ENCODE results near the gene RMRP.
A peak's percentile ranks its signal among the peaks of the same experiment; 100 is the strongest.

RMRP gene

GRCh38 chr9:35657546-35658136 lies at the start of gene RMRP:
RMRP (minus strand) TSS chr9:35658019.
- DNase-seq (ENCODE audit: low read depth), result peak; percentile 78

DNA sequence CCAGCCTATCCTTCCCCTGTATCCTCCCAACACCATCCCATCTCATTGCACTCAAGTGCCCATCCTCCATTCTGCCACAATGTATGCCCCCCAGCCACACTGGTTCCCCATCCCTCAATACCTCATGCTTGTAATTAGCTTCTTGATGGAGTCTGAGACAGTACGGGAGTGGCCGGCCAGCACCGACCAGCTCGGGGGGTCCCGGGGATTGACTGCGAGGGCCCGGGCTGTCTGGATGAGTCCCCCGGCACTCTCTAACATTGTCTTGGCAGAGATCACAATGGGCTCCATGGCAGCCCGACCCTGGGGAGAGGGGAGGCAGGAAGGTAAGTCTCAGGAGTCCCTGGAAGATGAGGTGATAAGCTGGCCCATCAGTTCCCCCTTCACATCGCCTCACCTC lies 49.1 kb upstream of the RMRP start:
- no peak for DNase-seq (ENCODE audit: low read depth)

- no peak for DNase-seq (ENCODE audit: low read depth)
Measured at GRCh38 chr9:35705836-35706430, 48.1 kb upstream of the RMRP start.

- no peak for DNase-seq (ENCODE audit: low read depth)
Measured at GRCh38 chr9:35705372-35705771, 47.6 kb upstream of the RMRP start.

DNA sequence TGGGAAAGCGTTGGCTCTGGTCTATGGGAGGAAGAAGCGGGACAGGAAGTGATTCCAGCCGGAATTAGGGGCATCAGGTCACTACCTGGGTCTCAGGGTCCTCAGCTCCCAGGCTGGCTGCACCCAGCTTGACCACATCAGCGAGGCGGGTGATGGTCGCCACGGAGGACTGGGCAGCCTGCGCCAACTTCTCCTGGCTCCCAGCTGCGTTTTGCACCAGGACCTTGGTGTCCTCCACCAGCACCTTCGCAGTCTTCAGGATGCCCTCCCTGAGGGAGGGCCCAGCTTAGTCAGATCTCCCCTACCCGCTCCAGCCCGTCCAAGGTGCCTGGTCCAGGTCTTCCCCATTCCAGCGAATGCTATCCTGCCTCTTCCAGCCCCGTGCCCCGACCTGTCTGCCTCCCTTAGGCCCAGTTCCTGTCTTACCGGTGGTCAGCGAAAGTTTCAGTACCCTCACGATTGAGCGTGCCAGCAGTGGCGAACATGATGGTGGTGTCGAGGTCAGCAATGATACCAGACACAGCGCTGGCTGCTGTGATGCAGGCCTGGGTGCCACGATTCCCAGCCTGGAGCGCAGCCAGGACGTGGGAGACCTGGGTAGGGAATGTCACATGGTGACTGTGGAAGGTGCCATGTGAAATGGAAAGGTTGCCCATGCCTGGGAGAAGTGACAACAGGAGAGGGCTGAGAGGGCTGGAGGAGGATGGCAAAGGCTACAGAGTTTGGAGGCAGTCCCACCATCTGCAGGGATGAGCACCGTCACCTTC lies 46.3 kb upstream of the RMRP start:
- DNase-seq (ENCODE audit: low read depth), result no peak

DNA sequence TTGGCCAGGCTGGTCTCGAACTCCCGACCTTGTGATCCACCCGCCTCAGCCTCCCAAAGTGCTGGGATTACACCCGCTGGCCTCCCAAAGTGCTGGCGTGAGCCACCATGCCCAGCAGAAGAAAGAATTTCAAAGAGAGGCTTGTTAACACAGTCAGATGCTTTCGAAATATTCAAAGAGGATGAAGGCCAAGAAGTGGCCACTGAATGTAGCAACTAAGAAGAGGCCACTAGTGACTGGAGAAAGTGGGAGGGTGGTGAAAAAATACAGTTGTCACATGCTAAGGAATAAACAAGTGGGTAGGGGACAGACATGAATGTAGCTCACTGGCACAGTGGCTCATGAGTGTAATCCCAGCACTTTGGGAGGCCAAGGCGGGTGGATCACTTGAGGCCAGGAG lies 44.9 kb upstream of the RMRP start:
- DNase-seq (ENCODE audit: low read depth), result no peak

- DNase-seq (ENCODE audit: low read depth), result no peak
Measured at GRCh38 chr9:35700942-35701341, 43.1 kb upstream of the RMRP start.

DNA sequence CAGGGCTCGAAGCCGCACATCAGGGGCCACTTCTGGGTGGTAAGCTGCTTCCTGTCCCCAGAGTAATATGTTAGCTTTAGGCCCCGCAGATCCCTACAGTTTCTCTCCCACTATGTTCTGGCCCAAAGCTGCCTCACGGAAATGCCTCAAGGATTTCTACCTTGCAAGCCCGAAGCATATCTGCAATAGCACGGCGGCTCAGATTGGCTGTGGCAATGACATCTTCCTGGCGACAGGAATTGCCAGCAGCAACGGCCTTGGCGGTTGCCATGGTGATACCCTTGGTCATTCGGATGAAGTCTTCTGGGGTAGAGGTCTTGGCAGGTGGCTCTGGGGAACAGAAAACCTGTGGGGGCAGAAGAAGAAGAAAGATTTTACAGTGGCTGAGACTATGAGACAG lies 42.2 kb upstream of the RMRP start:
- DNase-seq (ENCODE audit: low read depth), result no peak

- DNase-seq (ENCODE audit: low read depth), result no peak
Measured at GRCh38 chr9:35698231-35698630, 40.4 kb upstream of the RMRP start.

- DNase-seq (ENCODE audit: low read depth), result no peak
Measured at GRCh38 chr9:35697486-35697885, 39.7 kb upstream of the RMRP start.

GRCh38 chr9:35696520-35697215 lies 38.8 kb upstream of the RMRP start:
- DNase-seq (ENCODE audit: low read depth), result peak; percentile 45

- no peak for DNase-seq (ENCODE audit: low read depth)
Measured at GRCh38 chr9:35695943-35696401, 38.2 kb upstream of the RMRP start.

- no peak for DNase-seq (ENCODE audit: low read depth)
Measured at GRCh38 chr9:35691757-35692301, 34.0 kb upstream of the RMRP start.

DNA sequence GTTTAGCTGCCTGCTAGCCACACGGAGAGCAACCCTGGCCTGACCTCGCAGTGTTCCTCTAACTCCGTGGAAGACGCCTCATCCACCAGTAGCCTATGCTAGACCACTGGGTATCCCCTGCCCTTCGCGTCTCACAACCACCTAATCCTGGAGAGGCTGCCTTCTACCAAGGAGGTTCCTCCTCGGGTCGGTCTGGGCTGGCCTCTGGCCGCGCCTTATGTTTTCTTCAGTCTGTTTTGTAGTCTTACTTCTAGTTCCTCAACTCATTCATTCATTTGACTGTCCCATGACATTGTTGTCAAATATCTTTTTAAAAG lies 33.5 kb upstream of the RMRP start:
- no peak for DNase-seq (ENCODE audit: low read depth)

DNA sequence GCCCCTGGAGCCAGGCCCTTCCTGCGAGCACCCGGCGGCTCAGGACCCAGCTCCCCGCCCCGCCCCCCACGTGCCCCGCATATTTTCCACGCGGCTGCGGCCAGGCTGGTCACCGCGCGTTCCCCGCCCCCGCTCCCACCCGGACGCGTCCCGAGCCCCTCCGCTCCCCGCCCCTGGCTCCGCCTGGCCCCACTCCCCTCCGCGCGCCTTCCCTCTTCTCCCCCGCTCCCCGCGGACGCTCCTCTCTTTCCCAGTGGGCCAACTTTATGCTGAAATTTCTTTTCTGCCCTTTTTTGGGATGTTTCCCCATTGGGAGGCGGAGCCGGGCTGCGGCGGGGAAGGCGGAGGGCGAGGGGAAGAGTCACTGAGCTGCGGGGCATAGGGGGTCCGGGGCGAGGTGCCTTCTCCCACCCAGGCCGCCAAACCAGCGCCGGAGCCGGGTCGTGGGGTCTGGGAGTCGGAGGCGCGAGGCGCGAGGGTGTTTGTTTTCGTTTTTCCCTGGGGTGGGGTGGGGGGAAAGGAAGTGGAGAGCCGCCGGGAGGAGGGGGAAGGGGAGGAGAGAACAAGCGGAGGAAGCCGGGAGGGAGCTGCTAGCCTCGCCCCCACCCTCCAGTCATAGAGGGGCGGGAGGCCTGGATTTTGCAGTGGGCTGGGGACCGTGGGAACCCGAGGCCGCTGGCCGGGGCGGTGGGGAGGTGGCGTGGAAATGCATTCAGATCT lies 33.0 kb upstream of the RMRP start:
- no peak for DNase-seq (ENCODE audit: low read depth)

DNA sequence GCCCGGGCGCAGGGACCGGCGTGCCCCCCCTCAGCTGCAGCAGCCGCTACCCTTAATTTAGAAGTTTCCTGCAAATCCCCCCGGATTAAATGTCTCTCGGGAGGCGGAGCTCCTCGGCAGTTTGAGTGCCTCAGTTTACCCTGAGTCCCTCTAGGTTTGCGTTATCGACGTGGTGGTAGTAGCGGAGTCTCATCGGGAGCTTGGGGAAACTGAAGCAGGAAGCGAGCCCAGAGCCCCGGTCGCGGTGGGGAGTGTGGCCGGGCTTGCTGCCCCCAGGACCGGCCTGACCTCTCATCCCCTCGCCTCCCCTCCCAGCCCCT lies 32.4 kb upstream of the RMRP start:
- no peak for DNase-seq (ENCODE audit: low read depth)

DNA sequence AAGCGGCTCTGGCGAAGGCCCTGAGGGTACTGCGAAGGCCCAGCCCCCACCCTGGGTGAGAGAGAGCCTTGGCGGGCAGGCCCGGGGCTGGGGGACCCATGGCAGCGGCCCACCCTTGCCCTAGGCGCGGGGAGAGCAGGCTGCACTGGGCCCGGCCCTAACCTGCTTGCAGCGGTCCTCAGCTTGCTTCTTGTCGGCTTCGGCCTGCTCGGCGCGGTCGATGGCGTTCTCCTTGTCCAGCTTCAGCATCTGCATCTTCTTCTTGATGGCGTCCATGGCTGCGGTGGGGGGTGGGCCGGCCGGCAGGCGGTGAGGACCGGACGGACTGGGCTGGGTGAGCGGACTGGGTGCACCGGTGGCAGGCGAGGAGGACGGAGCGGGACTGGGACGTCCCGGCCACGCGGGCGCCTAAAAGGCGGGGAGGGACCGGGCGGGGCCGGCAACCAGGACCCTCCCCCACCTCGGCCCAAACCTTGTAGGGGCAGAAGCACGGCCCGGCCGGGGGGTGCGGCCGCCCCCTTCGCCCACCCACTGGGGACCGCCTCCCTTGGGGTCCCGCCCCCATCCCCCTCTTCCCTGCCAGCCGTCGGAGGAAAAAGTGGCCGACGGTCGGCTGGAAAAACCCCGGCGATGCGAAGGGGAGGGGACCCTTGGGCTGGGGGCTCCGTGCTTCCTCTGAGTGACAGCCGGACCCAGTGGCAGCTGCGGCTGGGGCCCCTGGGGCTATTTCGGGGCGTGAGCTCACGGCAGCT lies 31.9 kb upstream of the RMRP start, which contains the start of gene TPM2:
Gene TPM2, minus strand, starts transcription at position 384 of the 752 bp plus-strand sequence. Its CDS starts 108 bp downstream, at position 276.
- DNase-seq (ENCODE audit: low read depth), result no peak

DNA sequence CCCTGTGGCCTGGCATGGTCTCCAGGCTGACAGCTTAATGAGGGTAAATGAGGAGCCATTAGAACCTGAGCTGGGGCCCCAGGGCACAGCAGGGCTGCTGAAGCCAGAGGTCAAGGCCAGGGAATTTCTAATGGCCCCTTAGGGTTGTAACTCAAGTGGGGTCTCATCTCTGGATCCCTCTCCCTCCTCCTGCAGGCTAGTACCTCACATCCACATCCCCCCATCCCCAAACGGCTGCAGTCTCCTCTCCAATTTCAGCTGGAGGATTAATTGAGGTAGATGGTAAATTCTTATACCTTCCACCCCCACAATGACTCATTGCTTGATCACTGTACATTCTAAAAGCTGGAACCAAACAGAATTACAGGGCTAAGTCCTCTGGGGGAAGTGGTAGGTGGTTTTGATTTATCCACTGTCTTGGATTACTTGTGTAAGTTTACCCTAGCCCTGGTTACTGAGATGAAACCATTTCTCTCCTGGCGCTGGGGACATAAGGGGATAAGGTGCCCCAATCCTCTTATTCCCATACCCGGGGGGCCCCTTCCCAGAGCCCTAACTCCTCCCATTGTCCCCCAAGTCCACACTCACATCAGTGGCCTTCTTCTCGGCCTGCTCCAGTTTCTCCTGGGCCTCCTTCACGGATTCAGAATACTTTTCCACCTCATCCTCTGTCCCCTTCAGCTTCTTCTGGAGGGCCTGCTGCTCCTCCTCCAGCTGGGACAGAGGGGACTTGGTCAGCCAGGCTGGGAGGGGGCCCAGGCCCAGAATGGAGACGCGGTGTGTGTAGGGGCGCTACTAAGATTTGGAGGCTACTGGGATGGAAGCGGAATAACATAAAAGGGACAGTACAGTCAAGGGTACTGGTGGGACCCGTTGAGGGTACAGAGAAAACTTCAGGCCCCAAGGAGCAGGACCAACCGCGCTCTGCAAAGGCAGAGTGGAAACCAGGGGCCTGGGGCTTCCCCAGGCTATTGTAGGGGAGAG lies 31.0 kb upstream of the RMRP start:
- no peak for DNase-seq (ENCODE audit: low read depth)

GRCh38 chr9:35687972-35688557 lies 30.2 kb upstream of the RMRP start:
- no peak for DNase-seq (ENCODE audit: low read depth)

DNA sequence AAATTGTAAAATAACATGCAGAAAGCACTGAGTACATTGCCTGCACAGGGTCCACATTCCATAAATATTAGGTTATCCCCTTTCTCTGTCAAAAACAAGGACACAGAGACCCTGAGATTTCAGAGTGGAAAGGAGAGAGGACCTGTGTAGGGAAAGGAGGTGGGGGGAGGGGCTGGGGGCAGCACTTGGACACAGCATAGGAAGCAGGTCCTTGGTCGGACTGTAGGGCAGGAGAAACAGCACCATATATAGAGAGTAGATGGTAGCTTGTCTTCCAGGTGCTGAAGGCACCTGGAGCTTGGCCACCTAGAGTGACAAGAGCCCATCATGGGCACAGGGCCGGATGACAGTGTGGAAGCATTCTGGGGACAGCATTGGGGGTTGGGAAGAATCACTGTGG lies 29.5 kb upstream of the RMRP start:
- no peak for DNase-seq (ENCODE audit: low read depth)

Measured in stimulated activated CD8-positive, alpha-beta memory T cell treated with anti-CD3 and anti-CD28 coated beads, Interleukin-12 subunit alpha, Interleukin-12 subunit beta, amount 100 ng/mL, for 1 hour (primary cell).